Tibial nerve (tissue), 4 donors: ENCODE results near the gene RNF123.

ENCODE experiments used
- EP300 ChIP-seq, 2 donors: sonication (generic); formaldehyde crosslinking; IDR thresholded peaks; one replicate each; pipeline ENCODE4 v1.6.1; 2017; ENCODE audit warnings: antibody characterized with exemption in 2 of 2, mild to moderate bottlenecking in 1 of 2
- POLR2A ChIP-seq, 2 donors: fragments of 450-650 bp; IDR thresholded peaks; one replicate each; pipeline ENCODE4 v1.6.1; 2017; ENCODE audit warnings: antibody characterized with exemption in 2 of 2, mild to moderate bottlenecking in 2 of 2, moderate library complexity in 2 of 2
- TF ChIP-seq, protein P1 (sequence below), 5 experiments: fragments of 200-600 bp in 3 of 5; fragments of 450-650 bp in 2 of 5; sonication (generic) in 3 of 5; IDR thresholded peaks; one replicate each; pipeline ENCODE4 v1.5.1; 2016 to 2019; ENCODE audit warnings: antibody characterized with exemption in 5 of 5, mild to moderate bottlenecking in 3 of 5, moderate library complexity in 2 of 5

GRCh38 chr3:49666592-49666991 is 22.8 kb upstream of the RNF123 start:
- TF ChIP-seq, protein P1, sequence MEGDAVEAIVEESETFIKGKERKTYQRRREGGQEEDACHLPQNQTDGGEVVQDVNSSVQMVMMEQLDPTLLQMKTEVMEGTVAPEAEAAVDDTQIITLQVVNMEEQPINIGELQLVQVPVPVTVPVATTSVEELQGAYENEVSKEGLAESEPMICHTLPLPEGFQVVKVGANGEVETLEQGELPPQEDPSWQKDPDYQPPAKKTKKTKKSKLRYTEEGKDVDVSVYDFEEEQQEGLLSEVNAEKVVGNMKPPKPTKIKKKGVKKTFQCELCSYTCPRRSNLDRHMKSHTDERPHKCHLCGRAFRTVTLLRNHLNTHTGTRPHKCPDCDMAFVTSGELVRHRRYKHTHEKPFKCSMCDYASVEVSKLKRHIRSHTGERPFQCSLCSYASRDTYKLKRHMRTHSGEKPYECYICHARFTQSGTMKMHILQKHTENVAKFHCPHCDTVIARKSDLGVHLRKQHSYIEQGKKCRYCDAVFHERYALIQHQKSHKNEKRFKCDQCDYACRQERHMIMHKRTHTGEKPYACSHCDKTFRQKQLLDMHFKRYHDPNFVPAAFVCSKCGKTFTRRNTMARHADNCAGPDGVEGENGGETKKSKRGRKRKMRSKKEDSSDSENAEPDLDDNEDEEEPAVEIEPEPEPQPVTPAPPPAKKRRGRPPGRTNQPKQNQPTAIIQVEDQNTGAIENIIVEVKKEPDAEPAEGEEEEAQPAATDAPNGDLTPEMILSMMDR (IDR thresholded peaks at IDR 0.05), result no peak
- no peak for TF ChIP-seq EP300 (IDR thresholded peaks at IDR 0.05)
- TF ChIP-seq POLR2A (IDR thresholded peaks at IDR 0.05), result no peak
